Measurements from ENCODE around the gene ACO2. TPM values are rescaled to one million over a fixed set of nuclear protein-coding genes. Genes with fewer than 3 reads are reported as not detected.
A peak's percentile ranks its signal among the peaks of the same experiment; 100 is the strongest.
"Not testable (repeated sequence)": the region's sequence is repeated elsewhere in the genome, so short reads cannot be mapped to it uniquely, and the experiment has no call there.

The ACO2 gene
- total RNA-seq, 1 experiment from 2014 or later: 127 TPM

DNA sequence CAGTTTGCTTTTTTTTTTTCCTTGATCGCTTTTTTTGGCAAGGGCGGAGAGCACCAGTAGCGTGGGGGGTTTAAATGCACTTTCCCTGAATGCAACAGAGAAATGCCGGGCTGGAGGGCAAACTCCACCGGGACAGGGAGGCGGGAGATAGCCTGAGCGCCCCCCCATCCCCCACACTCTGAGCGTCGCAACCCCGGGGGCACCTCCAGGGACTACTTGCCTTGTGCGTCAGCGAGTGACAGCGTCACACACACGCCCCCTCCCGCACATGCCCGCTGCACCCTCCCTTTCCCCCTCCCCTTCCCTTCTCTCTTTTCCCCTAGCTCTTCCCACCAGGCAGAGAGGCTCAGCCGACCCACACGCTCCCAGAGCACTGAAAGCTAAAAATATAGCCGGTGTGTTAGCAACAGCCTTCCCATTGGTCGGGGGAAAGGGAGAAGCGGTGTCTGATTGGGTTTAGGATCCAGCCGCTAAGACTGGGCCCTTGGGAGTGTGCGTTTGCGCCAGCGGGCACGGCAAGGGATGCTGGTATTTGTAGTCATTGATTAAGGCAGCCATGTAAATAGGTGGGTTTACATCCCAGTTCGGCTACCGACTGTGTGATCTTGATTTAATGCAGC is 20.6 kb upstream of the ACO2 start:
- TF ChIP-seq, protein P1, sequence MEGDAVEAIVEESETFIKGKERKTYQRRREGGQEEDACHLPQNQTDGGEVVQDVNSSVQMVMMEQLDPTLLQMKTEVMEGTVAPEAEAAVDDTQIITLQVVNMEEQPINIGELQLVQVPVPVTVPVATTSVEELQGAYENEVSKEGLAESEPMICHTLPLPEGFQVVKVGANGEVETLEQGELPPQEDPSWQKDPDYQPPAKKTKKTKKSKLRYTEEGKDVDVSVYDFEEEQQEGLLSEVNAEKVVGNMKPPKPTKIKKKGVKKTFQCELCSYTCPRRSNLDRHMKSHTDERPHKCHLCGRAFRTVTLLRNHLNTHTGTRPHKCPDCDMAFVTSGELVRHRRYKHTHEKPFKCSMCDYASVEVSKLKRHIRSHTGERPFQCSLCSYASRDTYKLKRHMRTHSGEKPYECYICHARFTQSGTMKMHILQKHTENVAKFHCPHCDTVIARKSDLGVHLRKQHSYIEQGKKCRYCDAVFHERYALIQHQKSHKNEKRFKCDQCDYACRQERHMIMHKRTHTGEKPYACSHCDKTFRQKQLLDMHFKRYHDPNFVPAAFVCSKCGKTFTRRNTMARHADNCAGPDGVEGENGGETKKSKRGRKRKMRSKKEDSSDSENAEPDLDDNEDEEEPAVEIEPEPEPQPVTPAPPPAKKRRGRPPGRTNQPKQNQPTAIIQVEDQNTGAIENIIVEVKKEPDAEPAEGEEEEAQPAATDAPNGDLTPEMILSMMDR (conservative IDR thresholded peaks at IDR 0.05; ENCODE audit: low read depth, low read length): no peak
- no peak for TF ChIP-seq EZH2 (IDR thresholded peaks at IDR 0.05; ENCODE audit: borderline replicate concordance, low read depth, low read length, poor library complexity, severe bottlenecking)
- peaks cover under 1% of the 10 kb centered on the region for H3K36me3 ChIP-seq (ENCODE audit: insufficient read depth, low read length, poor library complexity, severe bottlenecking)
- intact Hi-C loops (cut with micrococcal nuclease; ENCODE audit: unreplicated experiment): loop anchor here (5.0 kb wide), 1 partner anchor 356 kb away; the partner anchor contains the start of gene EP300

DNA sequence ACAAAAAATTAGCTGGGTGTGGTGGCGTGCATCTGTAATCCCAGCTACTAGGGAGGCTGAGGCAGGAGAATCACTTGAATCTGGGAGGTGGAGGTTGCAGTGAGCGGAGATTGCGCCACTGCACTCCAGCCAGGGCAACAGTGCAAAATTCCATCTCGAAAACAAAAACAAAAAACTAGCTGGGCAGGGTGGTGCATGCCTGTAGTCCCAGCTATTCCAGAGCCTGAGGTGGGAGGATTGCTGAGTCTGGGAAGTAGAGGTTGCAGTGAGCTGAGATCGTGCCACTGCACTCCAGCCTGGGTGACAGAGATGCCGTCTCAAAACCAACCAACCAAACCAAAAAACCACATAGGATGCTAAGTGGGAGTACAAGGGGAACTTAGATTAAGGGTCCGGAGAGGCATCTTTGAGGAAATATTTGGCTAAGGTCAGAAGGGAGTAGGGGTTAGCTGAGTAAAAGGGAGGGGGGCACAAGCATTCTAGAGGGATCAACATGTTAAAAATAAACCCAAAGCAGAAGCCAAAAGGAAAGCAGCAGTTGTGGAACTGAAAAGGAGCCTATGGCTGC is 10.7 kb upstream of the ACO2 start:
- ChIA-PET POLR2A (ENCODE audit: low non-redundant PET) (no interaction called here), CTCF (no interaction called here)
- no peaks in the 10 kb centered on the region for H3K4me1 ChIP-seq (ENCODE audit: insufficient read depth, low read length, poor library complexity, severe bottlenecking)
- DNase-seq (ENCODE audit: low spot score): no peak
- no peak overlapping the region for H3K4me3 ChIP-seq (ENCODE audit: low read depth, low read length, poor library complexity, severe bottlenecking)
- H3K27me3 ChIP-seq (replicated peaks; ENCODE audit: insufficient read depth, low read depth, low read length, poor library complexity): no peaks in the 10 kb centered on the region
- intact Hi-C loops (cut with micrococcal nuclease; ENCODE audit: unreplicated experiment): no loop called here
- no peaks in the 10 kb centered on the region for H3K9me3 ChIP-seq (ENCODE audit: low read depth, low read length, poor library complexity, severe bottlenecking)
- peaks cover 34% of the 10 kb centered on the region for H3K36me3 ChIP-seq (ENCODE audit: insufficient read depth, low read length, poor library complexity, severe bottlenecking)
- no peak overlapping the region for H3K27ac ChIP-seq (ENCODE audit: low read depth, low read length, poor library complexity, severe bottlenecking)
- BruUV-seq (replicated peaks): no TSS peak
- no peak for TF ChIP-seq EZH2 (IDR thresholded peaks at IDR 0.05; ENCODE audit: borderline replicate concordance, low read depth, low read length, poor library complexity, severe bottlenecking)
- TF ChIP-seq, protein P1 (conservative IDR thresholded peaks at IDR 0.05; ENCODE audit: low read depth, low read length): no peak

More for the DNA sequence above, 20.6 kb upstream of the ACO2 start:
- peaks cover 14% of the 10 kb centered on the region for H3K4me1 ChIP-seq (ENCODE audit: insufficient read depth, low read length, poor library complexity, severe bottlenecking)
- peak overlapping the region; percentile 100 for H3K4me3 ChIP-seq (ENCODE audit: low read depth, low read length, poor library complexity, severe bottlenecking)
- peak; percentile 100 for DNase-seq (ENCODE audit: low spot score)
- no peaks in the 10 kb centered on the region for H3K27me3 ChIP-seq (replicated peaks; ENCODE audit: insufficient read depth, low read depth, low read length, poor library complexity)
- no peaks in the 10 kb centered on the region for H3K9me3 ChIP-seq (ENCODE audit: low read depth, low read length, poor library complexity, severe bottlenecking)
- ChIA-PET CTCF (interaction anchor here (0.6 kb wide), 1 partner anchor 53 kb away, joined by 4 read pairs; no protein-coding TSS in a partner anchor), POLR2A (ENCODE audit: low non-redundant PET) (interaction anchor here (0.5 to 1.0 kb wide), 6 partner anchors 14 to 168 kb away, joined by 3 to 10 read pairs (median 6); partner anchors contain the start of genes ACO2 and PHF5A)
- no TSS peak for BruUV-seq (replicated peaks)
- peak overlapping the region; percentile 100 for H3K27ac ChIP-seq (ENCODE audit: low read depth, low read length, poor library complexity, severe bottlenecking)

DNA sequence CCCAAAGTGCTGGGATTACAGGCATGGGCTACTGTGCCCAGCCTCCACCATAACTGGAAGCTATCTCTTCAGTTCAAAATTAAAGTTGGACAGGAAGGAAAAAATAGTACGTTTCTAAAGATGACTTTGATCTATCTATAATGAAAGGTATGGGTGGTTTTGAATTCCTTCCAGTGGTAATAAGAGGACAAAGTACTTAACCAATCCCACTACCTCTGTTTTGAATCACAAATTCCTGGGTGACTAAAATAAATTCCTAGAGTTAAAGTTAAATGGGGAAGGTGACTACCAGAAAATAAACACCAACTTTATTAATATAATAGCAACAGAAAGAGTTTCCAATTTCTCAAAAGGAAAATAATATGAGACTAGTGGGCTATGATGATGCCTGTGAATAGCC is 9.5 kb upstream of the ACO2 start:
- H3K4me1 ChIP-seq (ENCODE audit: insufficient read depth, low read length, poor library complexity, severe bottlenecking): no peaks in the 10 kb centered on the region
- TF ChIP-seq, protein P1 (conservative IDR thresholded peaks at IDR 0.05; ENCODE audit: low read depth, low read length): no peak
- peaks cover 43% of the 10 kb centered on the region for H3K36me3 ChIP-seq (ENCODE audit: insufficient read depth, low read length, poor library complexity, severe bottlenecking)
- POLR2A ChIA-PET (ENCODE audit: low non-redundant PET): interaction anchor here (0.7 kb wide), 1 partner anchor 13 kb away, joined by 5 read pairs; no protein-coding TSS in a partner anchor
- H3K27ac ChIP-seq (ENCODE audit: low read depth, low read length, poor library complexity, severe bottlenecking): no peak overlapping the region
- no peaks in the 10 kb centered on the region for H3K9me3 ChIP-seq (ENCODE audit: low read depth, low read length, poor library complexity, severe bottlenecking)
- H3K27me3 ChIP-seq (replicated peaks; ENCODE audit: insufficient read depth, low read depth, low read length, poor library complexity): no peaks in the 10 kb centered on the region
- no TSS peak for BruUV-seq (replicated peaks)
- CTCF ChIA-PET: no interaction called here
- DNase-seq (ENCODE audit: low spot score): no peak
- H3K4me3 ChIP-seq (ENCODE audit: low read depth, low read length, poor library complexity, severe bottlenecking): no peak overlapping the region
- intact Hi-C loops (cut with micrococcal nuclease; ENCODE audit: unreplicated experiment): no loop called here

DNA sequence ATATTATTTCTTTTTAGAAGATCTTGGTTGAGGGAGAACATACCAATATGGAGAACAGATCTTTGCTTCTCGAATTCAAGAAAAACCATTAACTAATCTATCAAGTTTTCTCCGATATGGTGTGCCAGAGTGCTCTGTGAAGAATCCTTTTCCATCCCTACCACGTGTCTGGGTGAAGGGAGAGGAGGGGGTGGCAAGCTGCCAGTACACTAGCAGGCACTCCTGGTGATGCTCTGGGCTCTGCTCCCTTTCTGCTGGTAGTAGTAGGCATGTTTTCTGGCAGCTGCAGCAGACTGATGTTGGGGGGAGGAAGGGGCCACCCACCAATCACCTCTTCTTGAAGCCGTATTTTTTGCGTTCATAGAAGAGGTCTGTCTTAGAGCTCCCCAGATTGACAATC is 8.8 kb upstream of the ACO2 start:
- DNase-seq (ENCODE audit: low spot score); H3K4me1 ChIP-seq (ENCODE audit: insufficient read depth, low read length, poor library complexity, severe bottlenecking); intact Hi-C loops (cut with micrococcal nuclease; ENCODE audit: unreplicated experiment); H3K27me3 ChIP-seq (replicated peaks; ENCODE audit: insufficient read depth, low read depth, low read length, poor library complexity); H3K4me3 ChIP-seq (ENCODE audit: low read depth, low read length, poor library complexity, severe bottlenecking); CTCF ChIA-PET; H3K9me3 ChIP-seq (ENCODE audit: low read depth, low read length, poor library complexity, severe bottlenecking); H3K27ac ChIP-seq (ENCODE audit: low read depth, low read length, poor library complexity, severe bottlenecking); POLR2A ChIA-PET (ENCODE audit: low non-redundant PET); BruUV-seq (replicated peaks): not testable (repeated sequence)
- H3K36me3 ChIP-seq (ENCODE audit: insufficient read depth, low read length, poor library complexity, severe bottlenecking): peaks cover 49% of the 10 kb centered on the region
